Heart right ventricle (tissue), 16 donors: ENCODE measurements around the gene PPM1N. TPM values are rescaled to one million over a fixed set of nuclear protein-coding genes. Genes with fewer than 3 reads are reported as not detected.

ENCODE experiments used
- ATAC-seq, 8 donors: fragments of 200-7000 bp; cut with Tn5 transposase; one replicate each; pipeline ENCODE4 v1.9.1; 2020; ENCODE audit warnings: mild to moderate bottlenecking in 8 of 8, moderate library complexity in 8 of 8, moderate number of reproducible peaks in 1 of 8
- DNase-seq, 2 donors: peaks; one replicate each; pipeline ENCODE4 v3.0.0-alpha.2; 2020
- H3K27ac ChIP-seq, 10 donors: fragments of 200-600 bp; sonication (generic) in 2 of 10; one replicate each; pipeline versions ENCODE4 v1.5.0 to v1.8.0; 2020 to 2022; ENCODE audit warnings: mild to moderate bottlenecking in 3 of 10
- H3K27me3 ChIP-seq, 7 donors: fragments of 200-600 bp; one replicate each; pipeline ENCODE4 v1.8.0; 2021 to 2022; ENCODE audit warnings: mild to moderate bottlenecking in 2 of 7
- H3K36me3 ChIP-seq, 9 donors: fragments of 200-600 bp; sonication (generic) in 1 of 9; one replicate each; pipeline versions ENCODE4 v1.5.0 to v1.8.0; 2020 to 2022; ENCODE audit warnings: mild to moderate bottlenecking in 2 of 9
- H3K4me1 ChIP-seq, 9 donors: fragments of 200-600 bp; sonication (generic) in 1 of 9; one replicate each; pipeline versions ENCODE4 v1.5.0 to v1.8.0; 2020 to 2022; ENCODE audit warnings: mild to moderate bottlenecking in 4 of 9
- H3K4me3 ChIP-seq, 10 donors: fragments of 200-600 bp; sonication (generic) in 2 of 10; one replicate each; pipeline versions ENCODE4 v1.5.0 to v1.8.0; 2020 to 2022; ENCODE audit warnings: mild to moderate bottlenecking in 7 of 10, moderate library complexity in 2 of 10
- H3K9me3 ChIP-seq, 11 donors: fragments of 200-600 bp in 10 of 11; sonication (generic) in 2 of 11; one replicate each; pipeline versions ENCODE4 v1.5.0 to v1.8.0; 2013 to 2022; ENCODE audit warnings: mild to moderate bottlenecking in 2 of 11, control low read depth in 1 of 11, moderate library complexity in 1 of 11
- CTCF ChIP-seq, 9 donors: fragments of 200-600 bp; sonication (generic) in 2 of 9; IDR thresholded peaks; one replicate each; pipeline versions ENCODE4 v1.5.0 to v1.8.0; 2021 to 2022; ENCODE audit warnings: antibody characterized with exemption in 9 of 9, mild to moderate bottlenecking in 5 of 9, moderate library complexity in 1 of 9
- WGBS, 2 donors: extraction: QIAGEN DNeasy Blood & Tissue Kit; methylation state at CpG; one replicate each; pipeline ENCODE4 v1.1.7; 2013; ENCODE audit warnings: inconsistent platforms in 1 of 2; 5-methylcytosine and 5-hydroxymethylcytosine counted together
- intact Hi-C, 10 donors: fragments of 100-400 bp; cut with DNase I; formaldehyde crosslinking; loops; one replicate each; pipeline versions ENCODE4 v1.11.1 to v1.14.2; 2022
- polyA plus RNA-seq, 2 donors: library from polyadenylated mRNA; stranded (reverse); fragments of 200-250 nt; gene quantifications; one replicate each; pipeline ENCODE4 v1.2.3, GENCODE V29; 2013
- total RNA-seq, 10 donors: library from RNA; stranded (reverse); fragmentation: NEBNext Ultra II Directional in 3 of 10; extraction: Animal tissue kit (Norgen Biotek cat#: 25700) in 3 of 10; gene quantifications; one replicate each; pipeline versions ENCODE4 v1.2.1 to v1.2.4, GENCODE V29; 2021 to 2023
- donor health status: Arrhythmogenic right ventricular cardiomyopathy.
- donor health status: ischemic (EF 13 %, LVEDD 7.1; RV severe dilation, severe dysfunction).
- donor health status: healthy with polysubstance abuse.
- donor health status: DM: no; HTN: yes; CAD: no.
- donor health status: DM: no; HTN: no; CAD: no.
- donor health status: ischemic (EF 25% LVEDD 6.9; RV normal size, moderate dysfunction).
- donor health status: ischemic (EF 25% LVEDD 5.7; RV mildly dilated, moderate dysfunction).
- donor health status: healthy.
- donor health status: DM: yes; HTN: yes; CAD: no.
- donor health status: Ischemic cardiomyopathy.
- donor health status: ischemic (EF 35%, LVEDD 5.7; RV mildly dilated, moderate dysfunction).
- donor health status: nonischemic (EF 11% LVEDD 7.7; RV severe dilation, severe dysfunction).
- donor health status: DM: yes; HTN: yes; CAD: no.
- donor health status: PGD.
- donor health status: ischemic (EF 29% LVEDD 5.4; RV normal size, mild dysfunction).
- donor health status: nonischemic (EF 23%, LVEDD 6.1; RV moderate dilation, normal function).

Gene PPM1N
- total and polyA plus RNA-seq, 12 donors: 0.32 to 3.6 (median 0.57) TPM; not detected in 5

- H3K4me1 ChIP-seq: peaks cover 8 to 45% (median 38%) of the 10 kb centered on the region in 9 donors
- peak in 5 of 8 donors; percentile 1 to 12 (median 6) for ATAC-seq
- no peaks in the 10 kb centered on the region for H3K9me3 ChIP-seq
- peaks cover 0 to 21% (median 0%) of the 10 kb centered on the region in 7 donors for H3K27me3 ChIP-seq
- TF ChIP-seq CTCF (IDR thresholded peaks at IDR 0.05): peak in 3 of 9 donors; percentile 25 to 28 (median 25)
- H3K27ac ChIP-seq: peak overlapping the region in 9 of 10 donors; percentile 89 to 98 (median 95)
- no peaks in the 10 kb centered on the region for H3K36me3 ChIP-seq
- no peak for DNase-seq
- H3K4me3 ChIP-seq: peak overlapping the region; percentile 41 to 82 (median 74)
- intact Hi-C loops: loop anchor here in 2 of 10 donors (2.0 kb wide), 2 partner anchors 17 to 25 kb away; no protein-coding TSS in a partner anchor
- WGBS, 2 donors: 1% methylated on average over 31 of the region's 31 CpGs
These were observed 30.0 kb upstream of the PPM1N start for GRCh38 chr19:45468159-45468651.

DNA sequence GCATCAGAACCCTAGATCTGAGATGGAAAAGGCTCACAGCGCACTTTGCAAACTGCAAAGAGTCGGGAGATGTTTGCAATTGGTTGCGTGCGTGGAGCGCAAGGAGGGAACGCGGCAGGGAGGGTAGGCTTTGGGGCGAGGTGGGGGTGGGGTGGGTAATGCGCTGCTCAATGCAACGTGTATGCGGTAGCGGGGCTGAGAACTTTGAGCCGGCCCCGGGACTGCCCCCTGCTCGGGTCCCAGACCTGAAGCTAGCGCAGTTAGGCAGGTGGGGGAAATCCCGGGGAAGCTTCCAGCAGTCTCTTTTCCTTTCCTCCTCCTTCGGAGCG is 29.5 kb upstream of the PPM1N start:
- intact Hi-C loops: loop anchor here in 2 of 10 donors (2.0 kb wide), 2 partner anchors 18 to 26 kb away; no protein-coding TSS in a partner anchor
- Histone ChIP-seq H3K4me3 (peak overlapping the region; percentile 41 to 82 (median 74)), H3K9me3 (no peaks in the 10 kb centered on the region), H3K27ac (peak overlapping the region in 9 of 10 donors; percentile 89 to 98 (median 95)), H3K36me3 (no peaks in the 10 kb centered on the region), H3K27me3 (peaks cover 0 to 27% (median 0%) of the 10 kb centered on the region in 7 donors), H3K4me1 (peaks cover 8 to 45% (median 38%) of the 10 kb centered on the region in 9 donors)
- ATAC-seq: peak in 7 of 8 donors; percentile 3 to 39 (median 4)
- 0 to 1% methylated on average over 17 to 18 of the region's 19 CpGs for WGBS, 2 donors
- no peak for DNase-seq
- TF ChIP-seq CTCF (IDR thresholded peaks at IDR 0.05): no peak

DNA sequence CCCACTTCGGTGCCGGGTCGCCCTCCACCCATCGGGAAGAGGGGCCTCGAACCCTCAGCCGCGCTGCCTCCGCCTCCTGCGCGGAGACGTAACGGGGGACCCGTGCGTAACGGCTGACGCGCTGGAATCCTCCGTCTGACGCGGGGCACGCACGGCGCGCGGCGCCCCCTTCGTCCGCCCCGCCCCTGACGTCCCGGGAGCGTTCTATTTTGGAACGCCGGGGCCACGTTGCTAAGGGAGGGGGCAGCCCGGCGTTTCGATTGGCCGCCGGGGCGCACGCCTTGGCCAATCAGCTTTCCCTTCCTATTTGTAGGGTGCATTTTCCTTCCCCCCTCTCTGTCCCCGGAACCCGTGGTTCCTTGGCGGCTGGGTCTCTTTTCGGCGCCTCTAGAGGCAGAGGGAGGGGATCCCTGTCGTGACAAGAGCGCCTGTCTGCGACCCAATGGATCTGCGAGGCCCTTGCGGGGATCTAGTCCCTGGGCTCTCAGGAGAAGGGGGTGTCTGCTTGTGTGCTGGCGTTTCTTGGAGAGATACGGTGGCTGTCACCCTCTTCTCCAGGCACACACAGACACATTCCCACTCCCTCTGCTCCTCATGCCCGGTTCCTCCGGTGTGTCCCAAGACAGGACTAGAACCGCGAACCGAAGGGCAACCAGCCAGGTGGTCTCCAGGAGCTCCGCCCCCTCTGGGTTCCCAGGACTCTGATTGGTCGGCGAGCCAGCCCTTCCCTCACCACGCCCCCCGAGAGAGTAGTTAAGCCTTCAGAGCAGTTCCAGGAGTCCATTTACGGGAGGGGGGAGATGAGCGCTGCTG is 28.9 kb upstream of the PPM1N start:
- DNase-seq (peak; percentile 93 to 94), ATAC-seq (peak; percentile 88 to 92 (median 90))
- Histone ChIP-seq H3K27me3 (peaks cover 0 to 33% (median 0%) of the 10 kb centered on the region in 7 donors), H3K4me1 (peaks cover 8 to 46% (median 38%) of the 10 kb centered on the region in 9 donors), H3K4me3 (peak overlapping the region; percentile 45 to 82 (median 74)), H3K9me3 (no peaks in the 10 kb centered on the region), H3K36me3 (no peaks in the 10 kb centered on the region), H3K27ac (peak overlapping the region; percentile 88 to 98 (median 94))
- TF ChIP-seq CTCF (IDR thresholded peaks at IDR 0.05): peak in 5 of 9 donors; percentile 1 to 20 (median 8)
- intact Hi-C loops: loop anchor here in 2 of 10 donors (2.0 kb wide), 2 partner anchors 19 to 27 kb away; no protein-coding TSS in a partner anchor
- WGBS, 2 donors: 0% methylated on average over 62 to 66 of the region's 66 CpGs
